GM04504 (cell line): ENCODE results near the gene BOLA3.
"Not testable (repeated sequence)": the region's sequence is repeated elsewhere in the genome, so short reads cannot be mapped to it uniquely, and the experiment has no call there.

Source experiments
- DNase-seq: peaks from one replicate; pipeline ENCODE4 v3.0.0-alpha.2; 2012; ENCODE audit warnings: low read depth

Gene BOLA3

GRCh38 chr2:74148457-74149246, 940 bp upstream of the BOLA3 start:
- DNase-seq = no peak

GRCh38 chr2:74146929-74147726, 584 bp downstream of the BOLA3 start:
- no peak for DNase-seq

- DNase-seq = no peak
Measured at GRCh38 chr2:74142340-74142739, 5.4 kb downstream of the BOLA3 start.

- no peak for DNase-seq
Measured at GRCh38 chr2:74138600-74139323, 8.9 kb downstream of the BOLA3 start.

GRCh38 chr2:74137651-74138599, 9.8 kb downstream of the BOLA3 start:
- no peak for DNase-seq

GRCh38 chr2:74131901-74132300, 15.8 kb downstream of the BOLA3 start:
- DNase-seq = no peak

- no peak for DNase-seq
Measured at GRCh38 chr2:74130211-74130995, 17.3 kb downstream of the BOLA3 start.

- DNase-seq = no peak
Measured at GRCh38 chr2:74128206-74128605, 19.5 kb downstream of the BOLA3 start.

- not testable (repeated sequence) for DNase-seq
Measured at GRCh38 chr2:74123955-74124354, 23.8 kb downstream of the BOLA3 start.

- not testable (repeated sequence) for DNase-seq
Measured at GRCh38 chr2:74121846-74122245, 25.9 kb downstream of the BOLA3 start.

- peak; percentile 65 for DNase-seq
Measured at GRCh38 chr2:74119912-74120825, 27.5 kb downstream of the BOLA3 start.

- DNase-seq = no peak
Measured at GRCh38 chr2:74119339-74119738, 28.4 kb downstream of the BOLA3 start.

GRCh38 chr2:74111380-74111779, 36.3 kb downstream of the BOLA3 start:
- DNase-seq = no peak

- no peak for DNase-seq
Measured at GRCh38 chr2:74110537-74110936, 37.2 kb downstream of the BOLA3 start.

GRCh38 chr2:74109551-74109950, 38.2 kb downstream of the BOLA3 start:
- DNase-seq = no peak

GRCh38 chr2:74107071-74107470, 40.6 kb downstream of the BOLA3 start:
- no peak for DNase-seq

- no peak for DNase-seq
Measured at GRCh38 chr2:74105413-74105812, 42.3 kb downstream of the BOLA3 start.

- DNase-seq = no peak
Measured at GRCh38 chr2:74104839-74105238, 42.9 kb downstream of the BOLA3 start.

- no peak for DNase-seq
Measured at GRCh38 chr2:74103763-74104162, 43.9 kb downstream of the BOLA3 start.

GRCh38 chr2:74102516-74102915, 45.2 kb downstream of the BOLA3 start:
- DNase-seq = no peak
